Panc1 (cell line): Measurements from ENCODE around the gene FHIT. TPM values are rescaled to one million over a fixed set of nuclear protein-coding genes. Genes with fewer than 3 reads are reported as not detected.
"Not testable (repeated sequence)": the region's sequence is repeated elsewhere in the genome, so short reads cannot be mapped to it uniquely, and the experiment has no call there.

Experiments used
- ATAC-seq: fragments of 200-7000 bp; cut with Tn5 transposase; 2 replicates; pipeline ENCODE4 v1.9.1; 2020; ENCODE audit warnings: mild to moderate bottlenecking, moderate library complexity
- BruUV-seq: library from RNA; stranded (reverse); fragments of 400-500 nt; replicated peaks from 2 replicates; lab custom pipeline; 2021; lab: Mats Ljungman, UMichigan
- CTCF ChIA-PET: fragments of 300-600 bp; sonication (Branson Sonifier 250); formaldehyde crosslinking; loops from one replicate; lab custom pipeline; 2022; ENCODE audit warnings: antibody characterized with exemption; lab: Charles Lee
- POLR2A ChIA-PET: fragments of 300-600 bp; sonication (Branson Sonifier 250); formaldehyde crosslinking; loops from one replicate; lab custom pipeline; 2022; ENCODE audit warnings: antibody characterized with exemption; lab: Charles Lee
- DNase-seq: peaks from one replicate; pipeline ENCODE4 v3.0.0-alpha.2; 2010; ENCODE audit warnings: low read depth, low spot score
- H3K27ac ChIP-seq: 2 replicates; pipeline ENCODE4 v1.5.1; 2011; ENCODE audit warnings: mild to moderate bottlenecking, low read length, inconsistent platforms
- H3K27me3 ChIP-seq: fragments of 200-500 bp; sonication (Bioruptor generic); 2 replicates; pipeline ENCODE4 v1.6.0; 2014; ENCODE audit warnings: low read length, inconsistent platforms; ENCODE audit not compliant: control insufficient read depth, insufficient read depth
- H3K36me3 ChIP-seq: fragments of 200-500 bp; sonication (Bioruptor generic); 2 replicates; pipeline ENCODE4 v1.5.1; 2014; ENCODE audit warnings: inconsistent platforms, mild to moderate bottlenecking, low read length, moderate library complexity; ENCODE audit not compliant: control insufficient read depth, insufficient read depth
- H3K4me1 ChIP-seq: 2 replicates; pipeline ENCODE4 v1.5.1; 2011; ENCODE audit warnings: inconsistent platforms, mild to moderate bottlenecking, low read length, moderate library complexity; ENCODE audit not compliant: control insufficient read depth, insufficient read depth
- H3K4me3 ChIP-seq, 2 experiments: 2 replicates each; pipeline ENCODE4 v1.5.1; 2011 to 2012; ENCODE audit warnings: low read depth in 2 of 2, low read length in 2 of 2, mild to moderate bottlenecking in 2 of 2, inconsistent platforms in 1 of 2, moderate library complexity in 1 of 2
- H3K9me3 ChIP-seq: fragments of 200-500 bp; sonication (Bioruptor generic); 2 replicates; pipeline ENCODE4 v1.5.1; 2014; ENCODE audit warnings: low read depth, mild to moderate bottlenecking, inconsistent platforms, low read length, moderate library complexity; ENCODE audit not compliant: control insufficient read depth, insufficient read depth
- CTCF ChIP-seq: fragments of 450-650 bp; IDR thresholded peaks from 2 replicates; pipeline ENCODE4 v1.5.1; 2017; ENCODE audit warnings: mild to moderate bottlenecking
- POLR2AphosphoS5 ChIP-seq: IDR thresholded peaks from 2 replicates; pipeline ENCODE4 v1.6.1; 2012; ENCODE audit warnings: mild to moderate bottlenecking, low read depth, low read length, moderate library complexity
- REST ChIP-seq, 2 experiments: IDR thresholded peaks; 2 replicates each; pipeline ENCODE4 v1.6.1; 2011 to 2012; ENCODE audit warnings: low read depth in 2 of 2, control low read depth in 1 of 2, low read length in 1 of 2, mild to moderate bottlenecking in 1 of 2, moderate library complexity in 1 of 2; ENCODE audit not compliant: insufficient read depth in 1 of 2
- SIN3A ChIP-seq: IDR thresholded peaks from 2 replicates; pipeline ENCODE4 v1.6.1; 2012; ENCODE audit warnings: low read depth, mild to moderate bottlenecking, low read length, moderate library complexity, borderline replicate concordance; ENCODE audit not compliant: insufficient read depth
- TCF7L2 ChIP-seq: IDR thresholded peaks from 2 replicates; pipeline ENCODE4 v1.6.1; 2011; ENCODE audit warnings: mild to moderate bottlenecking, low read depth, low read length, inconsistent platforms
- in situ Hi-C: cut with HindIII; loops from 2 replicates; pipeline ENCODE4 v1.10.0; 2016; ENCODE audit warnings: low sequenced_read_pairs, low pct_unique_long_range_greater_than_20kb
- intact Hi-C: fragments of 100-400 bp; cut with micrococcal nuclease; formaldehyde crosslinking; loops from one replicate; pipeline ENCODE4 v1.10.0; 2022; ENCODE audit not compliant: unreplicated experiment
- total RNA-seq: library from RNA; stranded (reverse); gene quantifications from one replicate; pipeline ENCODE4 v1.2.1, GENCODE V29; 2021; ENCODE audit not compliant: unreplicated experiment

The FHIT gene
- total RNA-seq, 1 experiment from 2014 or later: 2.2 TPM

GRCh38 chr3:60542995-60543394 is 708.3 kb downstream of the FHIT start:
- H3K27ac ChIP-seq: no peak overlapping the region
- no TSS peak for BruUV-seq
- in situ Hi-C loops: no loop called here
- no peaks in the 10 kb centered on the region for H3K4me1 ChIP-seq
- POLR2A ChIA-PET: no interaction called here
- DNase-seq (no peak), ATAC-seq (no peak)
- intact Hi-C loops: no loop called here
- H3K36me3 ChIP-seq: no peaks in the 10 kb centered on the region
- no peaks in the 10 kb centered on the region for H3K27me3 ChIP-seq
- CTCF ChIA-PET: no interaction called here
- H3K9me3 ChIP-seq: no peaks in the 10 kb centered on the region
- no peak overlapping the region for H3K4me3 ChIP-seq
- TF ChIP-seq REST (IDR thresholded peaks at IDR 0.05; ENCODE audit: insufficient read depth in 1 of 2, low read depth in 2 of 2, low read length in 1 of 2): no peak
- TF ChIP-seq CTCF: no peak
- TF ChIP-seq POLR2AphosphoS5: no peak
- no peak for TF ChIP-seq SIN3A
- no peak for TF ChIP-seq TCF7L2

GRCh38 chr3:60539394-60539793 is 711.9 kb downstream of the FHIT start:
- H3K27ac ChIP-seq, POLR2A ChIA-PET, BruUV-seq, CTCF ChIA-PET, DNase-seq, intact Hi-C loops, ATAC-seq, H3K27me3 ChIP-seq, in situ Hi-C loops, H3K9me3 ChIP-seq, H3K4me1 ChIP-seq, H3K4me3 ChIP-seq, H3K36me3 ChIP-seq: not testable (repeated sequence)

GRCh38 chr3:60536420-60536819 is 714.8 kb downstream of the FHIT start:
- CTCF ChIA-PET: no interaction called here
- TF ChIP-seq CTCF (no peak), POLR2AphosphoS5 (no peak), REST (IDR thresholded peaks at IDR 0.05; ENCODE audit: insufficient read depth in 1 of 2, low read depth in 2 of 2, low read length in 1 of 2) (no peak), TCF7L2 (no peak), SIN3A (no peak)
- Histone ChIP-seq H3K4me1 (no peaks in the 10 kb centered on the region), H3K36me3 (no peaks in the 10 kb centered on the region), H3K27ac (no peak overlapping the region), H3K9me3 (no peaks in the 10 kb centered on the region), H3K4me3 (no peak overlapping the region), H3K27me3 (no peaks in the 10 kb centered on the region)
- intact Hi-C loops (no loop called here), in situ Hi-C loops (no loop called here)
- POLR2A ChIA-PET: no interaction called here
- DNase-seq (no peak), ATAC-seq (no peak)
- BruUV-seq: no TSS peak
